Panc1 (cell line): ENCODE data around the gene COMMD9.

Source experiments
- CTCF ChIP-seq: fragments of 450-650 bp; IDR thresholded peaks from 2 replicates; pipeline ENCODE4 v1.5.1; 2017; ENCODE audit warnings: mild to moderate bottlenecking
- POLR2AphosphoS5 ChIP-seq: IDR thresholded peaks from 2 replicates; pipeline ENCODE4 v1.6.1; 2012; ENCODE audit warnings: mild to moderate bottlenecking, low read depth, low read length, moderate library complexity
- REST ChIP-seq, 2 experiments: IDR thresholded peaks; 2 replicates each; pipeline ENCODE4 v1.6.1; 2011 to 2012; ENCODE audit warnings: low read depth in 2 of 2, control low read depth in 1 of 2, low read length in 1 of 2, mild to moderate bottlenecking in 1 of 2, moderate library complexity in 1 of 2; ENCODE audit not compliant: insufficient read depth in 1 of 2
- SIN3A ChIP-seq: IDR thresholded peaks from 2 replicates; pipeline ENCODE4 v1.6.1; 2012; ENCODE audit warnings: low read depth, mild to moderate bottlenecking, low read length, moderate library complexity, borderline replicate concordance; ENCODE audit not compliant: insufficient read depth
- TCF7L2 ChIP-seq: IDR thresholded peaks from 2 replicates; pipeline ENCODE4 v1.6.1; 2011; ENCODE audit warnings: mild to moderate bottlenecking, low read depth, low read length, inconsistent platforms

GRCh38 chr11:36229091-36229705 lies 60.0 kb downstream of the COMMD9 start:
- TF ChIP-seq POLR2AphosphoS5 (no peak), CTCF (no peak), SIN3A (no peak), REST (IDR thresholded peaks at IDR 0.05; ENCODE audit: insufficient read depth in 1 of 2, low read depth in 2 of 2, low read length in 1 of 2) (no peak), TCF7L2 (no peak)
